Activated CD8-positive, alpha-beta memory T cell treated with anti-CD3 and anti-CD28 coated beads for 48 hours (primary cell): ENCODE data around the gene CDC42BPG.

Source experiments
- DNase-seq, 3 experiments: peaks; one replicate each; pipeline ENCODE4 v3.0.0-alpha.2; 2020; ENCODE audit warnings: low read depth in 2 of 3, low spot score in 2 of 3

Gene CDC42BPG

GRCh38 chr11:64880240-64881001, 36.0 kb upstream of the CDC42BPG start:
- no peak for DNase-seq

- DNase-seq, result no peak
Measured at GRCh38 chr11:64879244-64879900, 34.9 kb upstream of the CDC42BPG start.

- peak; percentile 99 for DNase-seq
Measured at GRCh38 chr11:64878494-64879243, 34.2 kb upstream of the CDC42BPG start, which contains the start of gene EHD1. Gene EHD1 (minus strand): TSS chr11:64878621. CDS start chr11:64878464, 157 bp downstream.

- no peak for DNase-seq
Measured at GRCh38 chr11:64878223-64878493, 33.7 kb upstream of the CDC42BPG start.

GRCh38 chr11:64877390-64878222, 33.2 kb upstream of the CDC42BPG start:
- no peak for DNase-seq

- no peak for DNase-seq
Measured at GRCh38 chr11:64876835-64877341, 32.4 kb upstream of the CDC42BPG start.

GRCh38 chr11:64876229-64876750, 31.8 kb upstream of the CDC42BPG start:
- no peak for DNase-seq

GRCh38 chr11:64875369-64876228, 31.1 kb upstream of the CDC42BPG start:
- DNase-seq, result no peak

- DNase-seq, result no peak
Measured at GRCh38 chr11:64874308-64875240, 30.1 kb upstream of the CDC42BPG start.

GRCh38 chr11:64872790-64873488, 28.5 kb upstream of the CDC42BPG start:
- no peak for DNase-seq

- no peak for DNase-seq
Measured at GRCh38 chr11:64871492-64871891, 27.0 kb upstream of the CDC42BPG start.

GRCh38 chr11:64870893-64871466, 26.5 kb upstream of the CDC42BPG start:
- no peak for DNase-seq

- DNase-seq, result no peak
Measured at GRCh38 chr11:64870176-64870892, 25.9 kb upstream of the CDC42BPG start.

GRCh38 chr11:64869571-64870175, 25.2 kb upstream of the CDC42BPG start:
- no peak for DNase-seq

GRCh38 chr11:64868904-64869570, 24.6 kb upstream of the CDC42BPG start:
- DNase-seq, result no peak
